GM19372 (cell line): ENCODE measurements around the gene STPG3.
"Not testable (repeated sequence)": the region's sequence is repeated elsewhere in the genome, so short reads cannot be mapped to it uniquely, and the experiment has no call there.

Source experiments
- ATAC-seq: cut with Tn5 transposase; IDR thresholded peaks from one replicate; pipeline ENCODE4 v1.9.1; 2021; ENCODE audit warnings: mild to moderate bottlenecking, low read depth, moderate library complexity; ENCODE audit not compliant: unreplicated experiment

STPG3 gene

DNA sequence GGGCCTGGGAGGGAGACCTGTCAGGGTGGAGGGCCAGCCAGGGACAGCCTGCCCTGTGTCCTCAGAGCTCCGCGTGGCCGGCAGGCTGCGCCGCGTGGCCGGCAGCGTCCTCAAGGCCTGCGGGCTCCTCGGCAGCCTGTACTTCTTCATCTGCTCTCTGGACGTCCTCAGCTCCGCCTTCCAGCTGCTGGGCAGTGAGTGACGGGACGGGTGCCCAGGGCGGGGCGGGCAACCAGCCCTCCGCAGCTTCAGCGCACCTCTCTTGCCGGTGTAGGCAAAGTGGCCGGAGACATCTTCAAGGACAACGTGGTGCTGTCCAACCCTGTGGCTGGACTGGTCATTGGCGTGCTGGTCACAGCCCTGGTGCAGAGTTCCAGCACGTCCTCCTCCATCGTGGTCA lies 18.6 kb upstream of the STPG3 start:
- no peak for ATAC-seq

DNA sequence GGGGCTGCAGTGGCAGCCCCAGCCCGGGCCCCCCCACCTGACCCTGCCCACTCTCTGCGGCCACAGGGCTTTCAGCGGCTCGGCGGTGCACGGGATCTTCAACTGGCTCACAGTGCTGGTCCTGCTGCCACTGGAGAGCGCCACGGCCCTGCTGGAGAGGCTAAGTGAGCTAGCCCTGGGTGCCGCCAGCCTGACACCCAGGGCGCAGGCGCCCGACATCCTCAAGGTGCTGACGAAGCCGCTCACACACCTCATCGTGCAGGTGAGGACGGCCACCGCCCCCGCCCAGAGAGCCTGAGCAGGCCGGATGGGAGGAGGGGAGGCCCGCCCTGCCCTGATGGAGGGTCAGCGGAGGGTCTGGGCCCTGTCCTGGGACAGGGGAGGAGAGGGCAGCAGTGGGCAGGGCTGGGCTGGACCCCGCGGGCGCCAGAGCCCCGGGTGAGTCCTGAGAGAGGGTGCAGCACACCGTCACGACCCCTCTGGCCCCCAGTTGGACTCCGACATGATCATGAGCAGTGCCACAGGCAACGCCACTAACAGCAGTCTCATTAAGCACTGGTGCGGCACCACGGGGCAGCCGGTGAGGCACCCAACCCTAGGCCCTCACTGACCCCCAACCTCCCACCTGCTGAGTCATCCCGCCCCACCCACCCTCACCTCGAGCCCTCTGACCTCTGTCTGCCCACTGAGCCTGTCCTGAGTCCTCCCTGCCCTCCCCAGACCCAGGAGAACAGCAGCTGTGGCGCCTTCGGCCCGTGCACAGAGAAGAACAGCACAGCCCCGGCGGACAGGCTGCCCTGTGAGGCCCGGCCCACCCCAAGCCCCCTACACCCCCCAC lies 17.7 kb upstream of the STPG3 start:
- ATAC-seq: no peak

DNA sequence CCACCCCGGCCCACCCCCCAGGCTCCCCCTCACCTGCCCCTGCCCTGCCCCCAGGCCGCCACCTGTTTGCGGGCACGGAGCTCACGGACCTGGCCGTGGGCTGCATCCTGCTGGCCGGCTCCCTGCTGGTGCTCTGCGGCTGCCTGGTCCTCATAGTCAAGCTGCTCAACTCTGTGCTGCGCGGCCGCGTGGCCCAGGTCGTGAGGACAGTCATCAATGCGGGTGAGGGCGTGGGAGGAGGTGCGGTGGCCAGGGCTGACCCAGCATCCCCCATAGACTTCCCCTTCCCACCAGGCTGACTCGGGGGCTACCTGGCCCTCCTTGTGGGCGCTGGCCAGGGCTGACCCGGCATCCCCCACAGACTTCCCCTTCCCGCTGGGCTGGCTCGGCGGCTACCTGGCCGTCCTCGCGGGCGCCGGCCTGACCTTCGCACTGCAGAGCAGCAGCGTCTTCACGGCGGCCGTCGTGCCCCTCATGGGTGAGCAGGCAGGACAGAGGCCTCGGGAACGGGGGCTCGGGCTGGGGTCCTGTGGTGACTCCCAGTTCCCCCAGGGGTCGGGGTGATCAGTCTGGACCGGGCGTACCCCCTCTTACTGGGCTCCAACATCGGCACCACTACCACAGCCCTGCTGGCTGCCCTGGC lies 16.9 kb upstream of the STPG3 start:
- no peak for ATAC-seq

DNA sequence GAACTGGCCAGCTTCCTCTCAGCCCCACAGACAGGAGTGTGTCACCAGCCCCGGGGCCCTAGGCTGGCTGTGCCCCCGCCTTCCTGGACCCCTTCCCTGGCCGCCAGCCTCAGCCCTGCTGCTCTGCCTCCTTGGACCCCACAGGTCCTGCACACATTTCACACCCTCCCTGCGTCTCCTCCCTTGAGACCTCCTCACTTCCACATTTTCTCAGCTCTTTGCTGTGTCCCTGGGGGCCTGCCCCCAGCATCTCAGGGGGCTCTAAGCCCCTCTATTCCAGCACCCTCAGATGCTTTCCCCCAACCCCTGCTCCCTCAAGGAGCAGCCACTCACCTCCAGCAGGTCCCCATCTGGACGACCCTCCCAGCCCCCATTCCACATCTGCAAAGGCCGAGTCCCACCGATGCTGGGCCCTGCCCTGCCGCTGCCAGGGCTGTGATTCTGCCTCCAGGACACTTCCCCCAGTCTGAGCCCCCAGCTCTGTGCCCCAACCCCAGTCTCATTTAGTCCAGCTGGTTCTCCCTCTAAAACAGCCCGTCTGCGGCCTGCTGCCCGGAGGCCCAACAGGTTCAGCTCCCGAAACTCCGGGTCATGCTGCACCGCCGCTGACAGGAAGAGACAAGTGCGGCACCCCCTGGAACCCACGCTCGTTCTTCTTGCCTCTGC lies 16.2 kb upstream of the STPG3 start:
- ATAC-seq: no peak

DNA sequence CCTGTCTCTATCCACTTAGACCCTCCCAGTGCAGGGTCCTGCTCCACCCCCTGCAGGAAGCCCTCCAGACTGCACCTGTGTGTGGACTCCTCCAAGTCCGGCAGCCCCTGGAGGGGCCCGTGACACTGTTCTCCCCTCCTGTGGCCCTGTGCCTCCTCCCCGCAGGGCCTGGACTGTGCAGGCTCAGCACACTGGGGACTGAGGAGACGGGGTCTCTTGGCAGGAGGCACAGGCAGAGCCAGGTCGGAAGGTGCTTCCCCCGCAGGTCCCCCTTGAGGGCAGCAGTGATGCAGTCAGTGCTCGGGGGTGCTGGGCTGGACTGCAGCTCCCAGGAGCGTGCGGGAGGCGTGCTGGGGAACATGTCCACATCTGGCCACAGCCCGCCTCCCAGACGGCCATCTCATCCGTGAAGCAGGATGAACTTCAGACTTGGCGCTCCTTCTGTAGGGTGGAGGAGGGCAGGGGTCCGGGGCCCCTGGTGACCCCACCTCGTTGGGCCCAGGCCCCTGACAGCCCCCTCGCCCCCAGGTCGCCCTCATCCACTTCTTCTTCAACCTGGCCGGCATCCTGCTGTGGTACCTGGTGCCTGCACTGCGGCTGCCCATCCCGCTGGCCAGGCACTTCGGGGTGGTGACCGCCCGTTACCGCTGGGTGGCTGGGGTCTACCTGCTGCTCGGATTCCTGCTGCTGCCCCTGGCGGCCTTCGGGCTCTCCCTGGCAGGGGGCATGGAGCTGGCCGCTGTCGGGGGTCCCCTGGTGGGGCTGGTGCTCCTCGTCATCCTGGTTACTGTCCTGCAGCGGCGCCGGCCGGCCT lies 15.5 kb upstream of the STPG3 start:
- no peak for ATAC-seq

DNA sequence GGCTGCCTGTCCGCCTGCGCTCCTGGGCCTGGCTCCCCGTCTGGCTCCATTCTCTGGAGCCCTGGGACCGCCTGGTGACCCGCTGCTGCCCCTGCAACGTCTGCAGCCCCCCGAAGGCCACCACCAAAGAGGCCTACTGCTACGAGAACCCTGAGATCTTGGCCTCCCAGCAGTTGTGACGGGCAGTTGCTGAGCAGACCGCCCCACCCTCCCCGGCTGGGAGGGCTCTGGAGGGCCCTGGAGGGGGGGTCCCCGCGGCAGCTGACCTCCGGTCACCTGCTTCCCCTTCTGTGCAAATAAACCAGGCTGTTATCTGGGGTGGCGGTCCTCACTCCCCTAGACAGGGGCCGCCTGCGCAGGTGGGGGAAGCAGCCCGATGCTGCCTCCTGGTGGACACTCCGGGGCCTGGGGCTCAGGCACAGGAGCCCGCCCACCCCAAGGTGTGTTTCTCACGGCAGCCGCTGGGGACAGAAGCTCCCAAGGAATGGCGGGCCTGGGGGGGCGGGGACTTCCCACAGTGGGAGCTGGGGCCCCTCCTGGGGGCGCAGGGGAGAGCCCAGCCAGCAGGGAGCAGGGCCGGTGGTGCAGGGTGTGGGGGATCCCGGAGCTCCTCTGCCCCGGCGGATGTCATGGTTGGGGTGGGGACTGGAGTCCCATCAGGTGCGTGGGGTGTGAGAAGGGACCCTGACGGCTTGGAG lies 14.7 kb upstream of the STPG3 start:
- no peak for ATAC-seq

DNA sequence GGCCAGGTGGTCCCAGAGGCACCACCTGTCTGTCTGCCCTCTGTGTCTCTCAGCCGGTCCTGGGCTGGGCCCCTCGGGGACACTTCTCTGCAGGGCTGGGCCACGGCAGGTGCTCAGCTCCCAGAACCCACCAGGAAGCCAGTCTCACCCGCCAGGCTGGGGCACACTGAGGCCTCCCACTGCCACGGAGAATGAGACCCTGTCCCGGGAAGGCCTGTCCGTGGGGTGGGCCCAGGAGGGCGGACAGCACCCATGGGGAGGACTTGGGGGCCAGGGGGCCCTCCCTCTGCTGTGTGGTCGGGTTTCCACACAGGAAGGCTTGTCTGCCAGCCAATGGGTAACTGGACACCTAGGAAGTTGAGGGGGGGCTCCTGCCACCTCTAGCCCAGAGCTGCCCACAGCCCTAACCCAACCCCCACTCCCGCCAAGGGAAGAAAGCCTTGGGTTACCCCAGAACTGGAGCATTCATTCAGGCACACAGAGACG lies 14.1 kb upstream of the STPG3 start:
- ATAC-seq: no peak

DNA sequence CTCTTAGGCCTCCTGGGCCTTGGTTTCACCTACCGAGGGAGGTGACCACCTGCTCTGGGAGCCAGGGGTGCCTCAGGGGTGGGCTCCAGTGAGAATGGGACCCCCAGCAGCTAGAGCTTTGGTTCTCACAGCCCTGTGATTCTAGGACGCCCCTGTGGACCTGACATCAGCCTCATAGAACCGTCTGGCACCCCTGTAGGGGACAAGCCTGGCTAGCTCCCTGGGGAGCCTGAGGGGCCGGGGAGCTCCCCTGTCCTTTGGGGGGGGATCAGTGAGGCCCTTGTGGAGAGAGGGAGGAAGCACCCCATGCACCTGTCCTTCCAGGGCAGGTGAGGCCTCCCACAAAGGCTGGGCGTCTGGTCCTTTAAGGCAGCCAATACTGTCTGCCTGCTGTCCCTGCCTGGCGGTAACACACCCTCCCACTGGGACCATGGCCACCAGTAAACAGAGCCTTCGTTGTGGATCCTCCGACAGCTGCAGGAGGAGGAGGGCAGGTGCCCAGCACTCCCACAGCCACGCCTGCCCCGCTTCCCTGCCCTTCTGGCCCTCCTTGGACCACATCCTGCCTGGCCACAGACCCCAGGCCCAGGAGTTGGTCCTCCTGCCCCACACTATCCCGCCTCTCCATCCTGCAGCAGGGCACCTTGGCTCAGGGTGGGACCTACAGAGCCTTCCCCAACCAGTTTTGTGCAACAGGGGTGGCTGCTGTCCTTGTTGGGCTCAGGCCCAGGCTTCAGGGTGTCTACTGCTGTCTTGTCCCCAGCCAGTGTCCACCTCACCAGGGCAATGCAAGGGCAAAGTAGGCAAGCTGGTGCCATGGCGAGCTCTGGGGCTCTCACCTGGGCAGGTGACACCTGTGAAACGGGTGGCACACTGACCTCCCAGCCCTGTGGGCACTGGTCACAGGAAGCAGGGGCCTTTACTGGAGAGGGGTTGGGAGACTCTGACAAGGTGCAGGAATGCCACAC lies 13.0 kb upstream of the STPG3 start:
- no peak for ATAC-seq

DNA sequence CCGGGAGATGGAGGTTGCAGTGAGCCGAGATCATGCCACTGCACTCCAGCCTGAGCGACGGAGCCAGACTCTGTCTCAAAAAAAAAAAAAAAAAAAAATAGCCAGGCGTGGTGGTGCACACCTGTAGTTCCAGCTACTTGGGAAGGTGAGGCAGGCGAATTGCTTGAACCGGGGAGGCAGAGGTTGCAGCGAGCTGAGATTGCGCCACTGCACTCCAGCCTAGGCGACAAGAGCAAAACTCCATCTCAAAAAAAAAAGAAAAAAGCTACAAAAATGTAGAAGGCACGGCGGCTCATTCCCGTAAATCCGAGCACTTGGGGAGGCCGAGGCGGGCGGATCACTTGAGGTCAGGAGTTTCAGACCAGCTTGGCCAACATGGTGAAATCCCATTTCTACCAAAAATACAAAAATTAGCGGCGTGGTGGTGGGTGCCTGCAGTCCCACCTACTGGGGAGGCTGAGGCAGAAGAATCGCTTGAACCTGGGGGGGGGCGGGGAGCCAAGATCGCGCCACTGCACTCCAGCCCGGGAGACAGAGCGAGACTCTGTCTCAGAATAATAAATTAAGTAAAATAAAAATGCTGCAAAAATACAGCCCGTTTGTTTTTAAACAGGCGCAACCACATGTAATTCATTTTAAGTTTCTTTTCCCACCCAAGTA lies 11.4 kb upstream of the STPG3 start:
- not testable (repeated sequence) for ATAC-seq

DNA sequence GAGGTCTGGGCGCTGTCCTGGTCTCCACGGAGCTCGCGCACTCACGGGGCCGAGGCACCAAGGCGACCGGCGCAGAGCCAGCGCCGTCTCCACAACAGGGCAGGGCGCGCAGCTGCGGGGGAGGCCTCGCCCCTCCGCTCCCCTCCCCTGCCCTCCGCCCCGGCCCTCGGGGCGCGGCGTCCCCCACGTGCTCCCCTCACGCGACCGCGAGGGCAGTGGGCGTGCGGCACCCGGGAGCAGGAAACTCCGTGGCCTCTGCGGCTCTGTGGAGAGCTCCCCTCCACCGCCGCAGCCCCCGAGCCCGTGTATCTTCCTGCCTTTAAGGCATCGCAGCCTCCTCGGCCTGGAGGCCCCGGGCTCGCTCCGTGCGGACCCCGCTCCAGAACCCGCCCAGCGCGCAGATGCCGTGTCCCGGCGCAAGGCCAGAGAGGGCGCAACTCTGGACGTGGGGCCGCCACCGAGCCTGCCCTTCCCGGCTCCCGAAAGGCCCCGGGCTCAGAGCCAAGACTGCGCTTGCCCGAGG lies 10.7 kb upstream of the STPG3 start:
- peak; percentile 13 for ATAC-seq

DNA sequence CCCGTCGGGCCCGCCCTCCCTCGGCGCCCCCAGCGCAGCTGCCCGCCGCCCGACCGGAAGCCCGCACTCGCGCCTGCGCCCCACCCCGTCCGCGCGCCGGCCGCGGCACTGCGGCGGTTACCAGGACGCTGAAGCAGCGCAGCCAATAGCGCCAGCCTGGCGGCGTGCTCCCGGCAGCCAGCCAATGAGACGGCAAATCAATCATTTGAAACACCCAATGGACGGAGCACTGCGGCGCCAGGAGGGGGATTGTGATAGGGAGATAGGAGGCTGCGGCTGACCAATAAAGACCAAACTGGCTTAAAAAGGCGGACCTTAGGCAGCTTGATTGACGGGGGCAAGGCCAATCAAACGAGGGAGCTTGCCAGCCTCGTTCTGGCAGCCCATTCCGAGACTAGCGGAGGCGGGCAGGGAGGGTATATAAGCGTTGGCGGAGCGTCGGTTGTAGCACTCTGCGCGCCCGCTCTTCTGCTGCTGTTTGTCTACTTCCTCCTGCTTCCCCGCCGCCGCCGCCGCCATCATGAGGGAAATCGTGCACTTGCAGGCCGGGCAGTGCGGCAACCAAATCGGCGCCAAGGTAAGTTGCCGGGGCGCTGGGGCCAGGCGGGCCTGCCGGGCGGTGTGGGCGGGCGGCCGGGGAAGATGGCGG lies 10.1 kb upstream of the STPG3 start, which contains the start of gene TUBB4B:
Gene TUBB4B (plus strand): TSS at position 447 of the 649 bp plus-strand sequence. CDS start 74 bp downstream, at position 521.
- ATAC-seq: peak; percentile 55

DNA sequence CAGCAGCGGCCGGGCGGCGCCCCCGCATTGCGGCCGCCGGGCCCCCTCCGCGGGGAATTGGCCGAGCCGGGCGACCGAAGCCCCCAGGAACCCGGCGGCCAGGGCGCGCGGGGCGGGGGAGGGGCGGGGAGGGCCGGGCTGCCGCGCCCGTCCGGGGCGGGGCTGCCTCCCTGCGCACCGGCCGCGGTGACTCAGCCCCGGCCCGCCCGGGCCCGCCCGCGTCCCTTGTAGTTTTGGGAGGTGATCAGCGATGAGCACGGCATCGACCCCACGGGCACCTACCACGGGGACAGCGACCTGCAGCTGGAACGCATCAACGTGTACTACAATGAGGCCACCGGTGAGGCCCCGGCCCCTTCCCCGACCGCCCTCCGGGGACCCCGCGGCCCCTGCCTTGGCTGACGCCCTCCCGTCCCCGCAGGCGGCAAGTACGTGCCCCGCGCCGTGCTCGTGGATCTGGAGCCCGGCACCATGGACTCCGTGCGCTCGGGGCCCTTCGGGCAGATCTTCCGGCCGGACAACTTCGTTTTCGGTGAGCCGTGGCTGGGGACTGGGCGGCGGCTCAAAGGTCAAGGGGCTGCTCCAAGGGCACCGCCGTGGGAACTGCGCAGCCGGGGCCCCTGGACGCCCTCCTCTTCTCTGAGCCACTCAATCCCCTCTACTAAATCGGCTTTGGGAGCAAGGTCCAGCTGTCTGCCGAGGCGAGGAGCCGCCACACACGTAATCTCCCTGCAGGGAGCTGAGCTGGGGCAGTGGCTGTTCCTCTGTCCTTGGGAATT lies 9.4 kb upstream of the STPG3 start:
- ATAC-seq: no peak

DNA sequence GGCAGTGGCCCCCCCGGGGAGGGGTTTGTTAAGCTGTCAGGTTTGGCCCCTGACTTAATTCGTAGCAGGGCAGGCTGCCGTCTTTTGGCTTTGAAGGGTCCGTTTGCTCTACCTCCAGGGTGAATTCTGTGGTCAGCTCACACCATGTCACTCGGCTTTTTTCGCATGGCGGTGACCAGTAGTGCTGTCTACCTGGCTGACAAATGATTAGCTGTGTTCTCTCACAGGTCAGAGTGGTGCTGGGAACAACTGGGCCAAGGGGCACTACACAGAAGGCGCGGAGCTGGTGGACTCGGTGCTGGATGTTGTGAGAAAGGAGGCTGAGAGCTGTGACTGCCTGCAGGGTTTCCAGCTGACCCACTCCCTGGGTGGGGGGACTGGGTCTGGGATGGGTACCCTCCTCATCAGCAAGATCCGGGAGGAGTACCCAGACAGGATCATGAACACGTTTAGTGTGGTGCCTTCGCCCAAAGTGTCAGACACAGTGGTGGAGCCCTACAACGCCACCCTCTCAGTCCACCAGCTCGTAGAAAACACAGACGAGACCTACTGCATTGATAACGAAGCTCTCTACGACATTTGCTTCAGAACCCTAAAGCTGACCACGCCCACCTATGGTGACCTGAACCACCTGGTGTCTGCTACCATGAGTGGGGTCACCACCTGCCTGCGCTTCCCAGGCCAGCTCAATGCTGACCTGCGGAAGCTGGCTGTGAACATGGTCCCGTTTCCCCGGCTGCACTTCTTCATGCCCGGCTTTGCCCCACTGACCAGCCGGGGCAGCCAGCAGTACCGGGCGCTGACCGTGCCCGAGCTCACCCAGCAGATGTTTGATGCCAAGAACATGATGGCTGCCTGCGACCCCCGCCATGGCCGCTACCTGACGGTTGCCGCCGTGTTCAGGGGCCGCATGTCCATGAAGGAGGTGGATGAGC lies 8.6 kb upstream of the STPG3 start:
- no peak for ATAC-seq

DNA sequence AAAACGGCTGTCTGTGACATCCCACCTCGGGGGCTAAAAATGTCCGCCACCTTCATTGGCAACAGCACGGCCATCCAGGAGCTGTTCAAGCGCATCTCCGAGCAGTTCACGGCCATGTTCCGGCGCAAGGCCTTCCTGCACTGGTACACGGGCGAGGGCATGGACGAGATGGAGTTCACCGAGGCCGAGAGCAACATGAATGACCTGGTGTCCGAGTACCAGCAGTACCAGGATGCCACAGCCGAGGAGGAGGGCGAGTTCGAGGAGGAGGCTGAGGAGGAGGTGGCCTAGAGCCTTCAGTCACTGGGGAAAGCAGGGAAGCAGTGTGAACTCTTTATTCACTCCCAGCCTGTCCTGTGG lies 7.8 kb upstream of the STPG3 start:
- ATAC-seq: not testable (repeated sequence)

DNA sequence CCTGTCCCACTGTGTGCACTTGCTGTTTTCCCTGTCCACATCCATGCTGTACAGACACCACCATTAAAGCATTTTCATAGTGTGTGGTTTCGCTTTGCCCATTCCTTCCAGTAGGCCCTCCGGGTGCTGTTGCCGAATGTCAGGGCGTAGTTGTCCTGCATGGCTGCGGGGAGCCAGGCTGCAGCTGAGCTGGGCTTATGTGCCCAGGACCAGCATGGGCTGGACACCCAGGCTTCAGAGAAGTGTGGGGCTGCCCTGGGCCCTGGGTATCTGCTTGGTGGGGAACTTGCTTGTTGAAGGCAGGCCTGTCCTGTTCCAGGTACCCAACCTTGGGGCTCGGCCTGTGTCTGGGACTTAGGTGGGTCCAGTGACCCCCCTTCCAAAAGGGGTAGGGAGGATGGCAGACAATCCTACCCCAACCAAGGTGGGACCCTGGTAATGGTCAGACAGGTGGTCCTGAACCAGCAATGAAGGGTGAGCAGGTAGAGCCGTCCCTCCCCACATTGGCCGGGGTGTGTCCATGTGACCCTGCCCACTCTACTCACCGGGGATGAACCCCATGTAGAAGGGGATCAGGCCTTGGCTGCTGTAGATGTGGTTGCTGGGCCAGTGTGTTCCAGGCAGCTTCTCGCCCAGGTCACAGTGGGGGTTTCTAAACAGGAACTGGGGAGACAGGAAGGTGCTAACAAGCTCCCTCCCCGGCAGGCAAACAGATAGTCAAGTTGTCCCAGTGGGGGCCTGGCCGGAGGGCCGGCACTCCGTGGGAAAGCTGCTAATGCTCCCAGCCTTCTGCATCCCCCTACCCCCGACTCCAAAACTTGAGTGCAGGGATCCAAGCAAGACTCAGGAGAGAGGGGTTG lies 7.2 kb upstream of the STPG3 start:
- no peak for ATAC-seq
